ENCODE measurements around the gene KIDINS220. TPM values are rescaled to one million over a fixed set of nuclear protein-coding genes. Genes with fewer than 3 reads are reported as not detected.

Gene KIDINS220
- total and polyA plus RNA-seq, 9 of the 15 experiments (the other 6 are each of a cell fraction or from before 2014, with no cell fraction given): 15.2 to 48.0 (median 34.4) TPM

GRCh38 chr2:8684878-8685696 lies 152.3 kb downstream of the KIDINS220 start (continued):
- TF ChIP-seq, protein P1, sequence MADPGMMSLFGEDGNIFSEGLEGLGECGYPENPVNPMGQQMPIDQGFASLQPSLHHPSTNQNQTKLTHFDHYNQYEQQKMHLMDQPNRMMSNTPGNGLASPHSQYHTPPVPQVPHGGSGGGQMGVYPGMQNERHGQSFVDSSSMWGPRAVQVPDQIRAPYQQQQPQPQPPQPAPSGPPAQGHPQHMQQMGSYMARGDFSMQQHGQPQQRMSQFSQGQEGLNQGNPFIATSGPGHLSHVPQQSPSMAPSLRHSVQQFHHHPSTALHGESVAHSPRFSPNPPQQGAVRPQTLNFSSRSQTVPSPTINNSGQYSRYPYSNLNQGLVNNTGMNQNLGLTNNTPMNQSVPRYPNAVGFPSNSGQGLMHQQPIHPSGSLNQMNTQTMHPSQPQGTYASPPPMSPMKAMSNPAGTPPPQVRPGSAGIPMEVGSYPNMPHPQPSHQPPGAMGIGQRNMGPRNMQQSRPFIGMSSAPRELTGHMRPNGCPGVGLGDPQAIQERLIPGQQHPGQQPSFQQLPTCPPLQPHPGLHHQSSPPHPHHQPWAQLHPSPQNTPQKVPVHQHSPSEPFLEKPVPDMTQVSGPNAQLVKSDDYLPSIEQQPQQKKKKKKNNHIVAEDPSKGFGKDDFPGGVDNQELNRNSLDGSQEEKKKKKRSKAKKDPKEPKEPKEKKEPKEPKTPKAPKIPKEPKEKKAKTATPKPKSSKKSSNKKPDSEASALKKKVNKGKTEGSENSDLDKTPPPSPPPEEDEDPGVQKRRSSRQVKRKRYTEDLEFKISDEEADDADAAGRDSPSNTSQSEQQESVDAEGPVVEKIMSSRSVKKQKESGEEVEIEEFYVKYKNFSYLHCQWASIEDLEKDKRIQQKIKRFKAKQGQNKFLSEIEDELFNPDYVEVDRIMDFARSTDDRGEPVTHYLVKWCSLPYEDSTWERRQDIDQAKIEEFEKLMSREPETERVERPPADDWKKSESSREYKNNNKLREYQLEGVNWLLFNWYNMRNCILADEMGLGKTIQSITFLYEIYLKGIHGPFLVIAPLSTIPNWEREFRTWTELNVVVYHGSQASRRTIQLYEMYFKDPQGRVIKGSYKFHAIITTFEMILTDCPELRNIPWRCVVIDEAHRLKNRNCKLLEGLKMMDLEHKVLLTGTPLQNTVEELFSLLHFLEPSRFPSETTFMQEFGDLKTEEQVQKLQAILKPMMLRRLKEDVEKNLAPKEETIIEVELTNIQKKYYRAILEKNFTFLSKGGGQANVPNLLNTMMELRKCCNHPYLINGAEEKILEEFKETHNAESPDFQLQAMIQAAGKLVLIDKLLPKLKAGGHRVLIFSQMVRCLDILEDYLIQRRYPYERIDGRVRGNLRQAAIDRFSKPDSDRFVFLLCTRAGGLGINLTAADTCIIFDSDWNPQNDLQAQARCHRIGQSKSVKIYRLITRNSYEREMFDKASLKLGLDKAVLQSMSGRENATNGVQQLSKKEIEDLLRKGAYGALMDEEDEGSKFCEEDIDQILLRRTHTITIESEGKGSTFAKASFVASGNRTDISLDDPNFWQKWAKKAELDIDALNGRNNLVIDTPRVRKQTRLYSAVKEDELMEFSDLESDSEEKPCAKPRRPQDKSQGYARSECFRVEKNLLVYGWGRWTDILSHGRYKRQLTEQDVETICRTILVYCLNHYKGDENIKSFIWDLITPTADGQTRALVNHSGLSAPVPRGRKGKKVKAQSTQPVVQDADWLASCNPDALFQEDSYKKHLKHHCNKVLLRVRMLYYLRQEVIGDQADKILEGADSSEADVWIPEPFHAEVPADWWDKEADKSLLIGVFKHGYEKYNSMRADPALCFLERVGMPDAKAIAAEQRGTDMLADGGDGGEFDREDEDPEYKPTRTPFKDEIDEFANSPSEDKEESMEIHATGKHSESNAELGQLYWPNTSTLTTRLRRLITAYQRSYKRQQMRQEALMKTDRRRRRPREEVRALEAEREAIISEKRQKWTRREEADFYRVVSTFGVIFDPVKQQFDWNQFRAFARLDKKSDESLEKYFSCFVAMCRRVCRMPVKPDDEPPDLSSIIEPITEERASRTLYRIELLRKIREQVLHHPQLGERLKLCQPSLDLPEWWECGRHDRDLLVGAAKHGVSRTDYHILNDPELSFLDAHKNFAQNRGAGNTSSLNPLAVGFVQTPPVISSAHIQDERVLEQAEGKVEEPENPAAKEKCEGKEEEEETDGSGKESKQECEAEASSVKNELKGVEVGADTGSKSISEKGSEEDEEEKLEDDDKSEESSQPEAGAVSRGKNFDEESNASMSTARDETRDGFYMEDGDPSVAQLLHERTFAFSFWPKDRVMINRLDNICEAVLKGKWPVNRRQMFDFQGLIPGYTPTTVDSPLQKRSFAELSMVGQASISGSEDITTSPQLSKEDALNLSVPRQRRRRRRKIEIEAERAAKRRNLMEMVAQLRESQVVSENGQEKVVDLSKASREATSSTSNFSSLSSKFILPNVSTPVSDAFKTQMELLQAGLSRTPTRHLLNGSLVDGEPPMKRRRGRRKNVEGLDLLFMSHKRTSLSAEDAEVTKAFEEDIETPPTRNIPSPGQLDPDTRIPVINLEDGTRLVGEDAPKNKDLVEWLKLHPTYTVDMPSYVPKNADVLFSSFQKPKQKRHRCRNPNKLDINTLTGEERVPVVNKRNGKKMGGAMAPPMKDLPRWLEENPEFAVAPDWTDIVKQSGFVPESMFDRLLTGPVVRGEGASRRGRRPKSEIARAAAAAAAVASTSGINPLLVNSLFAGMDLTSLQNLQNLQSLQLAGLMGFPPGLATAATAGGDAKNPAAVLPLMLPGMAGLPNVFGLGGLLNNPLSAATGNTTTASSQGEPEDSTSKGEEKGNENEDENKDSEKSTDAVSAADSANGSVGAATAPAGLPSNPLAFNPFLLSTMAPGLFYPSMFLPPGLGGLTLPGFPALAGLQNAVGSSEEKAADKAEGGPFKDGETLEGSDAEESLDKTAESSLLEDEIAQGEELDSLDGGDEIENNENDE (IDR thresholded peaks at IDR 0.05; ENCODE audit: low read depth, low read length): no peak
- peak; percentile 97 for TF ChIP-seq L3MBTL2 (IDR thresholded peaks at IDR 0.05)
- no peak for TF ChIP-seq ZNF740 (CRISPR knock-in tag; IDR thresholded peaks at IDR 0.05)
- no peak for TF ChIP-seq ZNF740 (tag; IDR thresholded peaks at IDR 0.05)
- TF ChIP-seq AFF4 (CRISPR knock-in tag; IDR thresholded peaks at IDR 0.05): peak; percentile 51
- no peak for TF ChIP-seq MXI1 (IDR thresholded peaks at IDR 0.05; ENCODE audit: low read depth, low read length)
- TF ChIP-seq, protein P2, sequence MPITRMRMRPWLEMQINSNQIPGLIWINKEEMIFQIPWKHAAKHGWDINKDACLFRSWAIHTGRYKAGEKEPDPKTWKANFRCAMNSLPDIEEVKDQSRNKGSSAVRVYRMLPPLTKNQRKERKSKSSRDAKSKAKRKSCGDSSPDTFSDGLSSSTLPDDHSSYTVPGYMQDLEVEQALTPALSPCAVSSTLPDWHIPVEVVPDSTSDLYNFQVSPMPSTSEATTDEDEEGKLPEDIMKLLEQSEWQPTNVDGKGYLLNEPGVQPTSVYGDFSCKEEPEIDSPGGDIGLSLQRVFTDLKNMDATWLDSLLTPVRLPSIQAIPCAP (CRISPR knock-in tag; IDR thresholded peaks at IDR 0.05; ENCODE audit: borderline replicate concordance): no peak
- peak; percentile 15; the same call in 1 of the 2 replicates for TF ChIP-seq CREM (IDR thresholded peaks at IDR 0.05; ENCODE audit: low read depth)
- TF ChIP-seq POLR2G (IDR thresholded peaks at IDR 0.05; ENCODE audit: low read depth, low read length): peak; percentile 69

Data from K562 (cell line).